Jurkat, Clone E6-1 (cell line): ENCODE results near the gene TGIF2.
"Not testable (repeated sequence)": the region's sequence is repeated elsewhere in the genome, so short reads cannot be mapped to it uniquely, and the experiment has no call there.

Experiments used
- DNase-seq: peaks from one replicate; pipeline ENCODE4 v3.0.0-alpha.2; 2011; ENCODE audit warnings: low read depth, low spot score
- H3K4me3 ChIP-seq: 2 replicates; pipeline ENCODE4 v1.5.1; 2011; ENCODE audit warnings: mild to moderate bottlenecking, low read length, control low read depth, moderate library complexity

Gene TGIF2

DNA sequence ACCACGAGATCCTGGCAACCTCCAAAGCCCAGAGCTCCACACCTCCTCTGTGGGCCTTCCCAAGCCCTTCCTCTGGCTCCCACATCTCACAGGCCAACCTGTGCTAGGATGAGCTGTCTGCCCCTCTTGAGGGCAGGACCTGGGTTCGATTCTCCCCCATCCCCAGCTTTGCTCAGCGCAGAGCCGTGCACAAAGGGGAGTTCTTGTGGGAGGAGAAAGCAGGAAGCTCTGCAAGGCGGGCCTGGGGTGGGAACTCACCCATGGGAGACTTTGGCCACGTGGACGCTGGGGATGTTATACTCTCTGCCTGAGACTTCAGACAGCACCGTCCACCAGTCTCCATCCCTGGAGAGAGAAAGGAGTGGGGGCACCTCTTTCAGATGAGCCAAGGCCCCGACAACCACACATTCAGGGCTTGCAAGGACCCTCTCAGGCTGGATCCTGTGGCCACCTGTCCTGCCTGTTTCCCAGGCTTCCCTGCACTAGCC, 59.9 kb downstream of the TGIF2 start:
- no peak overlapping the region for H3K4me3 ChIP-seq
- no peak for DNase-seq

DNA sequence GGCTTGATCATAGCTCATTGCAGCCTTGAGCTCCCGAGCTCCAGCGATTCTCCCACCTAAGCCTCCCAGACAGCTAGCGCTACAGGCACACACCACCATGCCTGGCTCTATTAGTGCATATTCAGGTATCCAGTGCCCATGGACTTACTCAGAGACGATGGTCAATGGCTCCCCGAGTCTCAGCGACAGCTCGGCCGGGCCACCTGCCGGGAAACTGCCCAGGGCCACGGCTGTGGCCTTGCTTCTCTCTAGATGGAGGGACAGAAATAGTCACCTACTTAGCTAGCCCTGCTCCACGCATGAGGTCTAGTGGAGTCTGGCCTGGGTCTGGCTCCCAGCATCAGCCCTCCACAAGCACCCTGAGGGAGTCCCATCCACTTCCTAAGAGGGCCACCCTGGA, 60.9 kb downstream of the TGIF2 start:
- no peak for DNase-seq

DNA sequence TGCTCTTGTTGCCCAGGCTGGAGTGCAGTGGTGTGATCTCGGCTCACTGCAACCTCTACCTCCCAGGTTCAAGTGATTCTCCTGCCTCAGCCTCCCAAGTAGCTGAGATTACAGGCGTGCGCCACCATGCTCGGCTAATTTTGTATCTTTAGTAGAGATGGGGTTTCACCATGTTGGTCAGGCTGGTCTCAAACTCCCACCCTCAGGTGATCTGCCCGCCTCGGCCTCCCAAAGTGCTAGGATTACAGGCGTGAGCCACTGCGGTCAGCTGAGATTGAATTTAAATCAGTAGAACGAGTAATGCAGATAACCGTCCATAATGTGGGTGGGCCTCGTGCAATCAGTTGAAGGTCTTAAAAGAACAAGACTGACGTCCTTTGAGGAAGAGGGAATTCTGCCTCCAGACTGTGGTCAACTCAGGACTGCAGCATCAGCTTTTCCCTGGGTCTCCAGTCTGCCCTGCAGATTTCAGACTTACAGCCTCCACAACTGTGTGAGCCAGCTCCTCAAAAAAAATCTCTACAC, 65.5 kb downstream of the TGIF2 start:
- H3K4me3 ChIP-seq, DNase-seq: not testable (repeated sequence)

More for the DNA sequence above, 60.9 kb downstream of the TGIF2 start:
- H3K4me3 ChIP-seq: no peak overlapping the region

DNA sequence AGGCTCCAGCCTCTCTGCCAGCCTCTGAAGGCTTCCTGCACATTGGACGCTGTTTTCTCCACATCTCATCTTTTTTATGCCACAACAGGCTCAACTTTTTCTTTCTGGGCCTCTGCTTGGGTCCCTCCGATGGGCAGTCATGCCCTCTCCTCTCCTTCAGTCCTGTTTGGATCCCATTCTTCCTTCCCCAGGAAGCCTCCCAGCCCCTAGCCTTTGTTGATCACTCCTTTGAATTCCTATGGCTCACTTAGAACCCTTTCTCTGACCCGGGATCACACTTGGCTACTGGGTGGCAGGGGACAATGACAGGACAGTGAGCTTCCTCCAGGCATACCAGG, 68.1 kb downstream of the TGIF2 start:
- H3K4me3 ChIP-seq: no peak overlapping the region
- DNase-seq: no peak

DNA sequence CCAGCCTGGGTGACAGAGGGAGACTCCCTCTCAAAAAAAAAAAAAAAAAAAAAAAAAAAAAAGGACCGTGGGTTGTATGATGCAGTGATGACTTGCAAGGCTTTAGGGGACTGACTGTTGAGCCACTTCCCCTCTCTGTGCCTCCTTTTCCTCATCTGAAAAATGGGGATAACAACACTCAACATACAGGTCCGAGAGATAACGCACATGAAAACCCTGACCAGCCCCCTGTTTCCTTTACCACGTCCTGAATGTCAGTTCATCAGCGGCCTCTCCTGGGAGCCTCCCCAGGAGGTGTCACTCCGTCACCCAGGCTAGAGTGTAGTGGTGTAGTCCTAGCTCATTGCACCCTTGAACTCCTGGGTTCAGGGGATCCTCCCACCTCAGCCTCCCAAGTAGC, 68.7 kb downstream of the TGIF2 start:
- peak; percentile 34 for DNase-seq

More for the DNA sequence above, 68.7 kb downstream of the TGIF2 start:
- H3K4me3 ChIP-seq: no peak overlapping the region
